ENCODE measurements around the gene LHFPL2.

GRCh38 chr5:78653031-78653430 lies 4.5 kb upstream of the LHFPL2 start:
- no peak for TF ChIP-seq CTCF (IDR thresholded peaks at IDR 0.05 in 8 of 11, conservative IDR thresholded peaks at IDR 0.05 in 3 of 11)
- TF ChIP-seq POLR2A (IDR thresholded peaks at IDR 0.05) = no peak
- TF ChIP-seq POLR2AphosphoS5 (IDR thresholded peaks at IDR 0.05) = no peak

All from spleen (tissue), 7 donors.